SK-N-SH (cell line): ENCODE results near the gene FCHO2.

Experiments used
- CTCF ChIP-seq: fragments of 200-600 bp; sonication (generic); IDR thresholded peaks from 2 replicates; pipeline ENCODE4 v1.6.1; 2017; ENCODE audit warnings: antibody characterized with exemption, mild to moderate bottlenecking, moderate library complexity
- EP300 ChIP-seq, 2 experiments: IDR thresholded peaks; 2 replicates each; pipeline versions ENCODE4 v1.4.0 to v1.6.1; 2012; ENCODE audit warnings: borderline replicate concordance in 1 of 2, low read depth in 1 of 2, low read length in 1 of 2
- GATA2 ChIP-seq: sonication (generic); formaldehyde crosslinking; IDR thresholded peaks from 2 replicates; pipeline ENCODE4 v1.5.0; 2020; ENCODE audit warnings: mild to moderate bottlenecking, missing genetic modification reagents
- JUND ChIP-seq: IDR thresholded peaks from 2 replicates; pipeline ENCODE4 v1.4.0; 2012
- NFIC ChIP-seq: IDR thresholded peaks from 2 replicates; pipeline ENCODE4 v1.4.0; 2012; ENCODE audit warnings: borderline replicate concordance
- POLR2AphosphoS5 ChIP-seq: IDR thresholded peaks from 2 replicates; pipeline ENCODE4 v1.6.1; 2012; ENCODE audit warnings: low read depth, low read length
- RAD21 ChIP-seq: IDR thresholded peaks from 2 replicates; pipeline ENCODE4 v1.6.1; 2012; ENCODE audit warnings: mild to moderate bottlenecking, low read length
- RCOR1 ChIP-seq: fragments of 150-350 bp; IDR thresholded peaks from 2 replicates; pipeline ENCODE4 v1.6.1; 2017; ENCODE audit warnings: antibody characterized with exemption, low read length
- SMC3 ChIP-seq: IDR thresholded peaks from 2 replicates; pipeline ENCODE4 v1.6.1; 2012; ENCODE audit warnings: low read depth, low read length, improper control_type of control experiment
- TAF1 ChIP-seq: IDR thresholded peaks from 2 replicates; pipeline ENCODE4 v1.6.1; 2012; ENCODE audit warnings: low read depth, mild to moderate bottlenecking, low read length, moderate library complexity, borderline replicate concordance
- USF2 ChIP-seq: fragments of 150-350 bp; IDR thresholded peaks from 2 replicates; pipeline ENCODE4 v1.6.1; 2017; ENCODE audit warnings: antibody characterized with exemption, low read length, low read depth, borderline replicate concordance
- YY1 ChIP-seq: IDR thresholded peaks from 2 replicates; pipeline ENCODE4 v1.4.0; 2012; ENCODE audit warnings: low read depth, mild to moderate bottlenecking

- TF ChIP-seq CTCF (no peak), POLR2AphosphoS5 (no peak), SMC3 (no peak), GATA2 (no peak), JUND (no peak), EP300 (IDR thresholded peaks at IDR 0.05; ENCODE audit: borderline replicate concordance in 1 of 2, low read depth in 1 of 2, low read length in 1 of 2) (no peak), YY1 (no peak), RCOR1 (no peak), NFIC (no peak), RAD21 (no peak), USF2 (no peak), TAF1 (no peak)
Measured at GRCh38 chr5:72985719-72986118, 29.9 kb downstream of the FCHO2 start.
